ENCODE measurements around the gene TMEM250.
"Not testable (repeated sequence)": the region's sequence is repeated elsewhere in the genome, so short reads cannot be mapped to it uniquely, and the experiment has no call there.

The TMEM250 gene

DNA sequence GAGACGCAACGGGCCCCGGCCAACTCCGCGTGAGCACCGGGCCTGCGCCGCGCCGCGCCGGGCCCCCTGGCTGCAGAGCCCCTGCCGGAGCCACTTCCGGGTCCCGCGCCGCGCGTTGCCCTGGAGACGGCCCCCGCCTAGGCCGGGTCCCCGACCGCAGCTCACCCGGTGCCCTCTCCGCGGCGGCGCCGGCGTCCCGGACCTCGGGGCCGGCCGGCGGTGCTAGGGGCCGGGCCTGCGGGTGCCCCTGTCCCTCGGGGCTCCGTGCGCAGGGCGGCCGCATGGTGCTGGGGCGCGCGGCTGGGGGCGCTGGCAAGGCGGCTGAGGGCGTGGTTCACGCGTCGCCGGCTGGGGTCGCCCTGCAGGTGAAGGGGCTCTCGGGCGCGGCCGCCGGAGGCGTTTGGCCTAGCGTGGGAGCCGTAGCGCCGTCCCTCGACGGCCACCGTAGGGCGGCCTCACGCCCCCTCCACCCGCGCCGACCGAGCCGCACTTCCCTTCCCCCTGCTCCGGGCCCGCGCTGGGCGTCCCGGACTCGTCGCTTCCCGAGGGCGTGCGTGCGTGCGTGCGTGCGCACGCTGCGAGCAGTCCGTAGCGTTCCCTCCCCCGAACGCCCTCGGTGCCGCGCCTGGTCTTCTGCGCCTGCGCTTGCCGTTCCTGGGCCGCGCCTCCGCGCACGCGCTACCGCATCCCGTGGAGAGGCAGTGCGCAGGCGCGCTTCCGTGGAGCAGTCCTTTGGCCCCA lies at the start of gene TMEM250:
Gene TMEM250 (minus strand): TSS at position 556 of the 741 bp plus-strand sequence. CDS start 1,975 bp downstream, outside the sequence.
- peak; percentile 67 for DNase-seq

DNA sequence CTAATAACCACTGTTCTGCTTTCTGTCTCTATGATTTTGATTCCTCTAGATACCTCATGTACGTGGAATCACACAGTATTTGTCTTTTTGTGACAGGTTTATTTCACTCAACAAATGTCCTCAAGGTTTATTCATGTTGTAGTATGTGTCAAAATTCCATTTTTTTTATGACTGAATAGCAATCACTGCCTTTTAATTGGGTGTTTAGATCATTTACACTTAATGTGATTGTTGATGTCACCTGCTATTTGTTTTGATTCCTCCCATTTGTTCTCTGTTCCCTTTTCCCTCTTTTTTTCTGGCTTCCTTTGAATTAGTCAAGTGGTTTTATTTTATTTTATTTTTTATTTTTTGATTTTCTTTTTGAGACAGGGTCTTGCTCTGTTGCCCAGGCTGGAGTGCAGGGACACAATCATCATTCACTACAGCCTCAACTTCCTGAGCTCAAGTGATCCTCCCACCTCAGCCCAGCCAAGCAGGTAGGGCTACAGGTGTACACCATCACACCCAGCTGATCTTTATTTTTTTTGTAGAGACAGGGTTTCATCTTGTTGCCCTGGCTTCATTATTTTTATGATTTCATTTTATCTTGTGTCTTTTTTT lies 44.7 kb upstream of the TMEM250 start:
- no peak for DNase-seq

DNA sequence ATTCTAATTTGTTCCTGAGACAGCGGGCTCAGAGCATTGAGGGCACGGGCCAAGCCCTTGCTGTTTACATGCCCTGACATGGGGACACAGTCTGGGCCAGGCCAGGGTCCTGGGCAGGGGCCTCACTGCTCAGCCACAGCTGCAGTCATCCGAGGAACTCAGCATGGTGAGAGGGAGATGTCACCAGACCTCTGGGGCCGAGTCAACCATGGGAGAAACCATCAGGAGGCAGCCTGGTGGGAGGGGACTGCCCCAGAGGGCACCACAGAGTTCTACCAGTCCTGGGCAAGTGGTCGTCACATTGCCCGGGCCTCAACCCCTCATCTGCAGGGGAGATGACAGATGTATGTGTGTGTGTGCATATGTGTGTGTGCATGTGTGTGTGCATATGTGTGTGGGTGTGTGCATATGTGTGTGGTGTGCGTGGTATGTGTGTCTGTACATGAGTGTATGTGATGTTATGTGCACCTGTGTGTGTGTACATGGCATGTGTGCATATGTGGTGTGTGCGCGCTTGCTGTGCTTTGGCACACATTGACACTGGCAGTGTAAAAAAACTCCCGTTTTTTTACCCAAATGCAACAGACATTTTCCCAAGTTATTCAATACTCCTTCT lies 42.4 kb upstream of the TMEM250 start:
- no peak for DNase-seq

DNA sequence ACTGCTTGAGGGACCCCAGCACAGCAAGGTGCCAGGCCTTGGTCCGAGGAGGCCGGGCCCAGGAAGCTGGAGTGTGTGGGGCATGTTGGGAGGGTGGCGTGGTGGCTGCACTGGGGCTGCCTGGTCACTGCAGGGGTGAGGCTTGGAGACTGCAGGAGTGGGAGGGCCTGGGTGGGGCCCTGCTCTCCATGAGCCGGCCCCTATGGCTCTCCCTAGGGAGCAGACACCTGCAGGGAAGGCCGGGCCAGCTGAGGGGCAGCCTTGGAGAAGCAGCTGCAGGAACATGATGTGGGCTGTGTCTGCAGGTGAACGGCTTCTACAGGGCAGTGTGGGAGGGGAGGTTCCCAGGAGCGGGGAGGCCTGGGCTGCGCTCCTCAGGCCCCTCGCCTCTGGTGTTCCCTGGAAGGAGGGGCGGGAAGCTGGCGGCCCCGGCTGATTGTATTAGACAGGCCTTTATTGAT lies 41.7 kb upstream of the TMEM250 start:
- DNase-seq = no peak

GRCh38 chr9:136159851-136160250 lies 41.2 kb upstream of the TMEM250 start:
- no peak for DNase-seq

DNA sequence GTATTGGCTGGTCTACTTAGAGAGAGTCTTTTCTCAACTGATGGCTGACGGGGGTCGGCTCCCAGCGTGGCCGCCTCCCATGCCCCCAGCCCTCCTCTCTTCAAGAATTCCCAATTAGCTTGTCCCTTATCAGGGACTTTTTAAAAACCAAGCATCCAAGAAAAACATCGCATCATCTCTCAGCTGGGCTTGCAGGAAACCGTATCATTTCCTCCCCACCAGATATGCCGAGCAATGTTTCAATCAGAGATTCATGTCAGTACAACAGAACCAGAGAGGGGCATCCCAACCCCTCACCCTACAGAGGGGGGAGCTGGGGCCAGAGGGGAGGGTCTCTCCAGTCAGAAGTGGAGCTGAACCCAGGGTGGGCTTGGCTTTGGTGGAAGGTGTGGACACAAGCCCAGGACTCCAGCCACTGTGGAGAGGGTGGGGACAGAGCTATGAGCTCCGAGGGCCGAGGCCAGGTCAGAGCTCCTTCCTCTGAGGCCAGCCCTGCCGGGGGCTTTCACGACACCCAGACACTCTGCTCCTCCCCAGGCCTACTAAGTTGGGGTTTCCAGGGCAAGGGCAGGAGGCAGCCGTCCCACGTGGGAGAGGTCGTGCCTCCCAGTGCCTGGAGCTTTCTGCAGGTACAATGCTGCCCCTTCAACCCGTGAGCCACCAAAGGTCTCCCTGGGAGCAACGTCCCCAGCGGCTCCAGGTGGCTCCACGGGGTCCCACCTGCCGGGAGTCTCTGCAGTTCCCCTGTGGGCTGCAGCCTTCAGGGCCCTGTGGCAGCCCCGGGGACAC lies 39.0 kb upstream of the TMEM250 start:
- no peak for DNase-seq

DNA sequence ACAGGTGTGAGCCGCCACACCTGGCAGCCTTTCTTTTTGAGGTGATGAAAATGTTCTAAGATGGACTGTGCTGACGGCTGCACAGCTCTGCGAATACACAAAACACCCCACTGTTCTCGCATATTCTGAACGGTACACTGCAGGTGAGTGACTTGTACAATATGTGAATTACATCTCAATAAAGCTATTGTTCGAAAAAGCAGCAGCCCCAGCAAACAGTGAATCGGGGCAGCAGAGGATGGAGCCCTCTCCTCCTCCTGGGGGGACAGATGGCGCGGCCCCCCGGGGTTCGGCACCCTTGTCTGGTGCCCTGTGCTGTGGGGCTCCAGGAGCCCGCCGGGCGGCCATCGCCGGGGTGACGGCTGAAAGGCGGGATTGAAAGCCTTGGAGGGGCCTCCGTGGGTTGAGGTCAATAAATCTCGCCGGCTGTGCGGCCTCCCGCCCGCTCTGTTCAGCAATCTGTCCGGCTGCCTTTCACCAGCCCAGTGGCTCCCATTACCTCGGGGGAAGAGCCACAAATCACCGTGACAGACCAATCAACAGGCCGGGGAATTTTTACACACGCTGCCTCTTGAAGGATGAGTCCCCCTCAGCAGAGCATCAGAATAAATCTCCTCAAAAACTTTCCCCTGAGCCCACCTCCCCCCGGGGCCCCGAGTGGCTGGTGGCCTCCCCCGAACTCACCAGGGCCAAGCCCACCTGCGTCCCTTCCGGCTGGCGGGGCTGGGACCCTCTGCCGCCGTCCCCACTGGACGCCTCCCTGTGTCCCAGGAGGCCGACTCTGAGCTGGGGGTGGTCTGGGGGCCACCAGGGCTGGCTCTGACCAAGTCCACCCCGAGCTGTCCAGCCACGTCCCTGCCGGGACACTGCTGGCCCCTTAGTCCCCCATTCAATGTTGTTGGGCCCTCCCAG lies 37.8 kb upstream of the TMEM250 start:
- no peak for DNase-seq

DNA sequence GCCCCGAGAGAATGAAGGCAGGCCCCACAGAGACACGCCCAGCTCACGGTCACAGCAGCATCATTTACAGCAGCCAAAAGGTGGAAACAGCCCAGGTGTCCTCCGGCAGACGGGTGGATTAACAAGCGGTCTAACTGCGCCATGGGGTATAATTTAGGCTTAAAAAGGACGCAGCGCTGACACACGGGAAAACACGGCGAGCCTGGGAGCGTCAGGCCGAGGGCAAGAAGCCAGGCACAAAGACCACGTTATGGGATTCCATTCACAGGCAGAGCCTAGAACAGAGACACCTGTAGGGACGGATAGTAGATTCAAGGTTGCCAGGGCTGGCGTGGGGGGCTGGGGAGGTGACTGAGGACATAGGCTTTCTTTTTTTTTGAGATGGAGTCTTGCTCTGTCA lies 36.9 kb upstream of the TMEM250 start:
- no peak for DNase-seq

DNA sequence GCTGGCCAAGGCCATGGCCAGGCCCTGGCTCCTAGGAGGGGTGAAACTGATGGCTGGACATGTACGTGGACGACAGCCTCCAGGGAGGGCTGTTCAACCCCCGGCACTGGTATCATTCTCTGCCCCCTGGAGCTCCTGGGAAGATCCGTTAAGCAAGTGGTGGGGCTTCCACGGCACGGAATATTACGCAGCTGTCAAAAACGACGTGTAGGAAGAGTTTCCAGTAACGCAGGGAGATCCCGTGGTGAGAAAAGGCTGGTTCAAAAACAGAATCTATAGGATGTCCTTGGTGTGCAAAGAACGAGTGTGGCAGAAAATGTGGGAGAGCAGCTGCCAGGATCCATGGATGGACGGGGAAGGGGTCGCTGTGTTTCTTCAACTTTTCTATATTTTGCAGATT lies 36.3 kb upstream of the TMEM250 start:
- no peak for DNase-seq

DNA sequence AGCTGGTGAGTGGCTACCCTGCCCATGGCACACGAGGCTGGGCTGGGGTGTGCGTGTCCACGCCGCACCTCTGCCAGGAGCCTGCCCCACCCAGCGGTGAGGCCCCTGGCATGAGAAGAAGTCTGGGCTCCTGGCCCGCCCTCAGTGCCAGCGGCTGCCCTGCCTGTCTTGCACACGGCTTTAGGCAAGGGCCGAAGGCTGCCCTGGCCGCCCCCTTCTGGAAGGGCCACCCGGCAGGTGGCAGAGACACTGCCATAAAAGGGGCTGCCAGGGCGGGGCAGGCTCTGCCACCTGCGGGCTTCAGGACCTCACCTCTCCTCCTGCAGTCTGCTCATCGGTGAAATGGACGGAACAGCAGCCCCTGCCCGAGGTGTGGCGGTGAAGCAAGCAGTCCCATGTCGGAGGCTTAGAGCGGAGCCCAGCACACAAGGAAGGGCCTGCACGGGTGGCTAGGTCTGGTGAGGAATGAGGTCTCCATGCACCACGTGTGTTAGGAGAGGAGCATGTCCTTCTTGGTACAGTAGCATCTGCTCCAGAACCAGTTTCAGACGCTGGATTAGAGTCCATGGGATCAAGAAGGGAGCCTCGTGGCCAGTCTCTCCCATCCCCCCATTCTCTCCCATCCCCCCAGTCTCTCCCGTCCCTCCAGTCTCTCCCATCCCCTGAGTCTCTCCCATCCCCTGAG lies 34.8 kb upstream of the TMEM250 start:
- no peak for DNase-seq

DNA sequence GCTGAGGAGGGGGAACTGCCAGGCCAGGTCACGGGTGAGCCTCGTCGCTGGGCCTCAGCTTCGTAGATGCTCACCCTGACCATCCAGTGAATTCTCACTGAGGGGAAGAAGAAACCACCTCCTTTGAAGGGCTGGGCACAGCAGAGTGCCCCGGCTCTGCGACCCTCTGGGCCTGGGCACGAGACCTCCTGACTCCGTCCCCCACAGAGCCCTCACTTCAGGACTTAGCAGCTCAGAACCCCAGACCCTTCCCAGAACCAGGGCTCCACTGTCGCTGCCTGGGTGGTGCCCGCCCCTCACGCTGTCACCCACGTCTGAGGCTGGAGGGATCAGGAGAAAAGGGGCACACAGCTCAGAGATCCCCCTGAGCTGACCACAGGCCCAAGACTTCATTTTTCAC lies 34.3 kb upstream of the TMEM250 start:
- DNase-seq = no peak

GRCh38 chr9:136152543-136152866 lies 33.8 kb upstream of the TMEM250 start:
- no peak for DNase-seq

- DNase-seq = no peak
Observed at GRCh38 chr9:136151848-136152542, 33.3 kb upstream of the TMEM250 start.

DNA sequence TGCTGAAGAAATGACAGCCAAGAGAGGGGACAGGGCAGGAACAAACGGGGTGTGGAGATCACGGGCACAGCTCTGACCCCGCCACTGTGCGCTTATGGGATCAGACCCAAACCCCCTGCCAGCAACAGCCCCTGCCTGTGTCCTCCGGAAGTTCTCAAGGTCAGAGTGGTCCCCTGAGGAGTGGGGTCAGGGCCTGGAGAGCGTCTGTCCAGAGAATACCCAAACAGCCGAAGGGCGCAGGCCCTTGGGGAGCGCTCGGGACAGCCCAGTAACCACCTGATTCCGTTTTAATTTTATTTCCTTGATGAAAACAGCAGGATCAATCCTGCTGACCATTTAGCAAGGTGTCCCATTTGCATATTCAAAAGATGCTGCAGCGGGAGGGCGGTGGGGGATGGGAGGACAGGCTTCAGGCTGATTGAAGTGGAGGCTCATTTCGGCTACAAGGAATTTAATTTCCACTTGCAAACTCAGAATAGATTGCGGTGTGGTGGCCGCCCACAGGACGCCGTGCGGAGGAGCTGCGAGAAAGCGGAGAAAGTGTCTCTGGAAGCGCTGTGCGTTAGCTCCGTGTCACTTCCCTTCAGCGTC lies 32.6 kb upstream of the TMEM250 start:
- DNase-seq = no peak

GRCh38 chr9:136150664-136151213 lies 32.1 kb upstream of the TMEM250 start:
- DNase-seq = not testable (repeated sequence)

DNA sequence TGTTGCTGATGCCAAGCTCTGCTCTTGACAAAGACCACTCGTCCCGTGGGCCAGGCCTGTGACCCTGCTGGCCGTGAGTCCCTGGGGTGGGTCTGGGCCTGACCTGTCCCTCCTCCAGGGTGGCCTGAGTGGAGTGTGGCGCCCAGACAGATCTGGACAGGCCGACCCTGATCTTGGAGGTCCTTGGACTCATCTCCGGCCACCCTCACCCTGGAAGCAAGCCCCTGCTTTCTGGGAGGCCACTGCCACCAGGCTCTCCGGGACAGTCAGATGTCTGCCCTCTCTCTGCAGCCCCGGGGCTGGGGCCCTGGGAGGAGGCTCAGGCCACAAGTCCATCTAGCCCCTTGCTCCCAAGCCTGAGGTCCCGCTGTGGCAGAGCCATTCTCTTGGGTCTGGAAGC lies 31.2 kb upstream of the TMEM250 start:
- no peak for DNase-seq

- DNase-seq = no peak
Observed at GRCh38 chr9:136149337-136149736, 30.7 kb upstream of the TMEM250 start.

DNA sequence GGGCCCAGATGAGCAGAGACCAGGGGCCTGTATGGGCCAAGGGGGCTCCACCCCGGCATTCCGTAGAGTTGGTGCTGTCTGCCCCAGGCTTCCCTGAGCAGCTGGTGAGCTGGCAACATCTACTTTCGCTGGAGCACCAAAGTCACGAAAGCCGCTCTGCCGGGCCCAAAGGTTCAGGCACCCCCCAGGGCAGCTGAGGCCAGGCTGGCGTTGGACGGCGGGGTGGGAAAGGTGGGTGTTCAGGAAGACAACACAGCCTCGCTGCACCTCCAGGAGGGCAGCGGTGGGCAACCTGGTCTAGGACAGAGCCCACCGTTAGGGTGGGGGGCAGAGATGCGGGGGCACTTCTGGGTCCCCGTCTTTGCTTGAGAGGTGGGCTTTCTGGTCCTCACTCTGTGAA lies 30.1 kb upstream of the TMEM250 start:
- DNase-seq = no peak

DNA sequence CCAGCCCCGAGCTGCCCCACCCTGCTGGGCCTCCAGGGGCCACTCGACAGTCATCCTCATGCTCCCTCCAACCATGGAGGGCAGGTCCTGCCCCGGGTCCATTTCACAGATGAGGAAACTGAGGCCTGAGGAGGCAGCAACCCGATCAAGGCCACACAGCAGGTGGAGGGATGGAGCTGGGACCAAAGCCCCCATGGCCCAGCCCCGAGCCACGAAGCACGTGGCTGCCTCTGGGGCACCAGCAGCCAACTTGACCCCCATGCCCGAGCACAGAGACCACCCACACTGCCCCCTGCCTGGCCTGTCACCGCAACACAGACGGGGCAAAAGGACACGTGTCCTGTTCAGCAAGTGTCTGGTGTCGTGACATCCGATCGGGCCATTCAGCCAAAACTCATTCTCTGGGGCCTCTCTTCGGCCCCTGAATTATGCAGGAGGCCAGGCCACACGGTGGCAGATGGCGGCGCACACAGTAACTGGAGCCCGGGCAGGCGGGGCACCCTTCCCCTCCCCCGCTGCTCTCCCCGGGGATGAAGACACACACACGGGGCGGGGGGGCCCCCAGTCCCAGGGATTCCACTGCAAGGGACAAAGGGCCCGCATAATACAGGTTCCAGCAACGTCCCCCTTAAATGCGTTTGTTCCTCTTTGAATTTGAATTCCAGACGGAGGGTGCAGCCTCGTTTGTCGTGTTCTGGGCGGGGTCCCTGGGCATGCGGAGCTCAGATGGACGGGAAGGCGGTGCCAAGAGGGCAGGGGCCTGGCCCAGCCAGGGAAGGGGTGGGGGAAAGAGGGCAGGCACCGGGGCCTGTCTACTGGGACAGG lies 29.4 kb upstream of the TMEM250 start:
- no peak for DNase-seq

All from NCI-H1694 (cell line).